ENCODE measurements around the gene RNF13.
"Not testable (repeated sequence)": the region's sequence is repeated elsewhere in the genome, so short reads cannot be mapped to it uniquely, and the experiment has no call there.

RNF13 gene

GRCh38 chr3:149838491-149838890, 25.5 kb downstream of the RNF13 start:
- not testable (repeated sequence) for H3K27me3 ChIP-seq (ENCODE audit: control insufficient read depth in 2 of 2, insufficient read depth in 2 of 2, low read length in 2 of 2); H3K4me3 ChIP-seq (ENCODE audit: low read length in 2 of 2); H3K9ac ChIP-seq (ENCODE audit: low read depth in 1 of 2, low read length in 2 of 2); H3K36me3 ChIP-seq (ENCODE audit: control insufficient read depth in 2 of 2, insufficient read depth in 2 of 2, low read length in 2 of 2); H3K27ac ChIP-seq (ENCODE audit: low read depth in 2 of 2, low read length in 2 of 2); H3K4me1 ChIP-seq (ENCODE audit: control insufficient read depth in 2 of 2, insufficient read depth in 2 of 2, low read length in 2 of 2)
- peaks cover 4 to 13% of the 10 kb centered on the region in 2 donors for H3K9me3 ChIP-seq (ENCODE audit: control insufficient read depth in 2 of 2, low read length in 2 of 2)

- not testable (repeated sequence) for H3K9me3 ChIP-seq (ENCODE audit: control insufficient read depth in 2 of 2, low read length in 2 of 2); H3K9ac ChIP-seq (ENCODE audit: low read depth in 1 of 2, low read length in 2 of 2); H3K4me1 ChIP-seq (ENCODE audit: control insufficient read depth in 2 of 2, insufficient read depth in 2 of 2, low read length in 2 of 2); H3K4me3 ChIP-seq (ENCODE audit: low read length in 2 of 2); H3K27me3 ChIP-seq (ENCODE audit: control insufficient read depth in 2 of 2, insufficient read depth in 2 of 2, low read length in 2 of 2); H3K36me3 ChIP-seq (ENCODE audit: control insufficient read depth in 2 of 2, insufficient read depth in 2 of 2, low read length in 2 of 2); H3K27ac ChIP-seq (ENCODE audit: low read depth in 2 of 2, low read length in 2 of 2)
Measured at GRCh38 chr3:149839469-149839868, 26.5 kb downstream of the RNF13 start.

GRCh38 chr3:149839896-149840295, 26.9 kb downstream of the RNF13 start:
- no peak overlapping the region for H3K4me3 ChIP-seq (ENCODE audit: low read length in 2 of 2)
- H3K9ac ChIP-seq (ENCODE audit: low read depth in 1 of 2, low read length in 2 of 2): no peak overlapping the region
- peaks cover 0 to 2% of the 10 kb centered on the region in 2 donors for H3K36me3 ChIP-seq (ENCODE audit: control insufficient read depth in 2 of 2, insufficient read depth in 2 of 2, low read length in 2 of 2)
- H3K27me3 ChIP-seq (ENCODE audit: control insufficient read depth in 2 of 2, insufficient read depth in 2 of 2, low read length in 2 of 2): no peaks in the 10 kb centered on the region
- peaks cover 0 to 2% of the 10 kb centered on the region in 2 donors for H3K4me1 ChIP-seq (ENCODE audit: control insufficient read depth in 2 of 2, insufficient read depth in 2 of 2, low read length in 2 of 2)
- peaks cover 2 to 4% of the 10 kb centered on the region in 2 donors for H3K9me3 ChIP-seq (ENCODE audit: control insufficient read depth in 2 of 2, low read length in 2 of 2)
- no peak overlapping the region for H3K27ac ChIP-seq (ENCODE audit: low read depth in 2 of 2, low read length in 2 of 2)

GRCh38 chr3:149843502-149843901, 30.5 kb downstream of the RNF13 start:
- no peak overlapping the region for H3K27ac ChIP-seq (ENCODE audit: low read depth in 2 of 2, low read length in 2 of 2)
- peaks cover 0 to 2% of the 10 kb centered on the region in 2 donors for H3K4me1 ChIP-seq (ENCODE audit: control insufficient read depth in 2 of 2, insufficient read depth in 2 of 2, low read length in 2 of 2)
- H3K36me3 ChIP-seq (ENCODE audit: control insufficient read depth in 2 of 2, insufficient read depth in 2 of 2, low read length in 2 of 2): peaks cover 11 to 15% of the 10 kb centered on the region in 2 donors
- H3K9ac ChIP-seq (ENCODE audit: low read depth in 1 of 2, low read length in 2 of 2): no peak overlapping the region
- no peak overlapping the region for H3K4me3 ChIP-seq (ENCODE audit: low read length in 2 of 2)
- no peaks in the 10 kb centered on the region for H3K27me3 ChIP-seq (ENCODE audit: control insufficient read depth in 2 of 2, insufficient read depth in 2 of 2, low read length in 2 of 2)
- no peaks in the 10 kb centered on the region for H3K9me3 ChIP-seq (ENCODE audit: control insufficient read depth in 2 of 2, low read length in 2 of 2)

- Histone ChIP-seq H3K4me3 (ENCODE audit: low read length in 2 of 2) (no peak overlapping the region), H3K27me3 (ENCODE audit: control insufficient read depth in 2 of 2, insufficient read depth in 2 of 2, low read length in 2 of 2) (no peaks in the 10 kb centered on the region), H3K9me3 (ENCODE audit: control insufficient read depth in 2 of 2, low read length in 2 of 2) (no peaks in the 10 kb centered on the region), H3K4me1 (ENCODE audit: control insufficient read depth in 2 of 2, insufficient read depth in 2 of 2, low read length in 2 of 2) (peaks cover 0 to 2% of the 10 kb centered on the region in 2 donors), H3K27ac (ENCODE audit: low read depth in 2 of 2, low read length in 2 of 2) (no peak overlapping the region), H3K9ac (ENCODE audit: low read depth in 1 of 2, low read length in 2 of 2) (no peak overlapping the region), H3K36me3 (ENCODE audit: control insufficient read depth in 2 of 2, insufficient read depth in 2 of 2, low read length in 2 of 2) (peaks cover 11 to 16% of the 10 kb centered on the region in 2 donors)
Measured at GRCh38 chr3:149844091-149844490, 31.1 kb downstream of the RNF13 start.

GRCh38 chr3:149845570-149846244, 32.7 kb downstream of the RNF13 start:
- Histone ChIP-seq H3K4me3 (ENCODE audit: low read length in 2 of 2) (no peak overlapping the region), H3K9ac (ENCODE audit: low read depth in 1 of 2, low read length in 2 of 2) (no peak overlapping the region), H3K4me1 (ENCODE audit: control insufficient read depth in 2 of 2, insufficient read depth in 2 of 2, low read length in 2 of 2) (peaks cover 0 to 2% of the 10 kb centered on the region in 2 donors), H3K27ac (ENCODE audit: low read depth in 2 of 2, low read length in 2 of 2) (no peak overlapping the region), H3K36me3 (ENCODE audit: control insufficient read depth in 2 of 2, insufficient read depth in 2 of 2, low read length in 2 of 2) (peaks cover 11 to 20% of the 10 kb centered on the region in 2 donors), H3K9me3 (ENCODE audit: control insufficient read depth in 2 of 2, low read length in 2 of 2) (no peaks in the 10 kb centered on the region), H3K27me3 (ENCODE audit: control insufficient read depth in 2 of 2, insufficient read depth in 2 of 2, low read length in 2 of 2) (no peaks in the 10 kb centered on the region)

GRCh38 chr3:149848238-149848637, 35.2 kb downstream of the RNF13 start:
- Histone ChIP-seq H3K4me3 (ENCODE audit: low read length in 2 of 2) (no peak overlapping the region), H3K27ac (ENCODE audit: low read depth in 2 of 2, low read length in 2 of 2) (no peak overlapping the region), H3K27me3 (ENCODE audit: control insufficient read depth in 2 of 2, insufficient read depth in 2 of 2, low read length in 2 of 2) (no peaks in the 10 kb centered on the region), H3K4me1 (ENCODE audit: control insufficient read depth in 2 of 2, insufficient read depth in 2 of 2, low read length in 2 of 2) (peaks cover 0 to 2% of the 10 kb centered on the region in 2 donors), H3K9me3 (ENCODE audit: control insufficient read depth in 2 of 2, low read length in 2 of 2) (no peaks in the 10 kb centered on the region), H3K9ac (ENCODE audit: low read depth in 1 of 2, low read length in 2 of 2) (no peak overlapping the region), H3K36me3 (ENCODE audit: control insufficient read depth in 2 of 2, insufficient read depth in 2 of 2, low read length in 2 of 2) (peaks cover 21 to 27% of the 10 kb centered on the region in 2 donors)

- Histone ChIP-seq H3K27ac (ENCODE audit: low read depth in 2 of 2, low read length in 2 of 2) (no peak overlapping the region), H3K9ac (ENCODE audit: low read depth in 1 of 2, low read length in 2 of 2) (no peak overlapping the region), H3K9me3 (ENCODE audit: control insufficient read depth in 2 of 2, low read length in 2 of 2) (no peaks in the 10 kb centered on the region), H3K36me3 (ENCODE audit: control insufficient read depth in 2 of 2, insufficient read depth in 2 of 2, low read length in 2 of 2) (peaks cover 21 to 27% of the 10 kb centered on the region in 2 donors), H3K4me1 (ENCODE audit: control insufficient read depth in 2 of 2, insufficient read depth in 2 of 2, low read length in 2 of 2) (no peaks in the 10 kb centered on the region), H3K4me3 (ENCODE audit: low read length in 2 of 2) (no peak overlapping the region), H3K27me3 (ENCODE audit: control insufficient read depth in 2 of 2, insufficient read depth in 2 of 2, low read length in 2 of 2) (no peaks in the 10 kb centered on the region)
Measured at GRCh38 chr3:149848688-149849087, 35.7 kb downstream of the RNF13 start.

- Histone ChIP-seq H3K4me3 (ENCODE audit: low read length in 2 of 2) (no peak overlapping the region), H3K27ac (ENCODE audit: low read depth in 2 of 2, low read length in 2 of 2) (no peak overlapping the region), H3K27me3 (ENCODE audit: control insufficient read depth in 2 of 2, insufficient read depth in 2 of 2, low read length in 2 of 2) (no peaks in the 10 kb centered on the region), H3K9ac (ENCODE audit: low read depth in 1 of 2, low read length in 2 of 2) (no peak overlapping the region), H3K9me3 (ENCODE audit: control insufficient read depth in 2 of 2, low read length in 2 of 2) (no peaks in the 10 kb centered on the region), H3K36me3 (ENCODE audit: control insufficient read depth in 2 of 2, insufficient read depth in 2 of 2, low read length in 2 of 2) (peaks cover 27 to 31% of the 10 kb centered on the region in 2 donors), H3K4me1 (ENCODE audit: control insufficient read depth in 2 of 2, insufficient read depth in 2 of 2, low read length in 2 of 2) (no peaks in the 10 kb centered on the region)
Measured at GRCh38 chr3:149850787-149851584, 38.0 kb downstream of the RNF13 start.

GRCh38 chr3:149858911-149859310, 45.9 kb downstream of the RNF13 start:
- Histone ChIP-seq H3K4me3 (ENCODE audit: low read length in 2 of 2) (no peak overlapping the region), H3K27ac (ENCODE audit: low read depth in 2 of 2, low read length in 2 of 2) (no peak overlapping the region), H3K36me3 (ENCODE audit: control insufficient read depth in 2 of 2, insufficient read depth in 2 of 2, low read length in 2 of 2) (peaks cover 2 to 10% of the 10 kb centered on the region in 2 donors), H3K4me1 (ENCODE audit: control insufficient read depth in 2 of 2, insufficient read depth in 2 of 2, low read length in 2 of 2) (no peaks in the 10 kb centered on the region), H3K27me3 (ENCODE audit: control insufficient read depth in 2 of 2, insufficient read depth in 2 of 2, low read length in 2 of 2) (no peaks in the 10 kb centered on the region), H3K9me3 (ENCODE audit: control insufficient read depth in 2 of 2, low read length in 2 of 2) (no peaks in the 10 kb centered on the region), H3K9ac (ENCODE audit: low read depth in 1 of 2, low read length in 2 of 2) (no peak overlapping the region)

Data from mucosa of rectum (tissue), 2 donors.